HEK293 (cell line): ENCODE measurements around the gene ASXL3.
A peak's percentile ranks its signal among the peaks of the same experiment; 100 is the strongest.

Experiments used
- CTCF ChIA-PET: fragments of 350-600 bp; formaldehyde crosslinking; extraction: SDS; loops from one replicate; lab custom pipeline; 2021; ENCODE audit warnings: antibody characterized with exemption; lab: Yijun Ruan, JAX
- POLR2A ChIA-PET: fragments of 300-600 bp; formaldehyde crosslinking; extraction: SDS; loops from one replicate; lab custom pipeline; 2020; ENCODE audit warnings: antibody characterized with exemption, inconsistent platforms; lab: Yijun Ruan, JAX
- H3K27ac ChIP-seq: fragments of 200-500 bp; sonication (Bioruptor generic); 2 replicates; pipeline ENCODE4 v1.5.1; 2014; ENCODE audit warnings: low read depth, low read length, control low read depth, inconsistent platforms; ENCODE audit errors: extremely low read depth
- H3K36me3 ChIP-seq, 2 experiments: fragments of 200-500 bp in 1 of 2; sonication (Bioruptor generic) in 1 of 2; 1 replicate in 1 of 2; 2 replicates in 1 of 2; pipeline ENCODE4 v1.5.1; 2014 to 2017; ENCODE audit warnings: inconsistent platforms in 2 of 2, low read length in 2 of 2; ENCODE audit not compliant: control insufficient read depth in 2 of 2, insufficient read depth in 1 of 2
- H3K4me1 ChIP-seq: fragments of 200-500 bp; sonication (Bioruptor generic); 2 replicates; pipeline ENCODE4 v1.5.1; 2014; ENCODE audit warnings: mild to moderate bottlenecking, low read length, inconsistent platforms; ENCODE audit not compliant: control insufficient read depth, insufficient read depth
- H3K4me3 ChIP-seq: 2 replicates; pipeline ENCODE4 v1.5.1; 2011; ENCODE audit warnings: low read depth, mild to moderate bottlenecking, control low read depth, low read length, moderate library complexity
- H3K9me3 ChIP-seq: fragments of 200-500 bp; sonication (Bioruptor generic); 2 replicates; pipeline ENCODE4 v1.5.1; 2014; ENCODE audit warnings: low read depth, low read length, inconsistent platforms; ENCODE audit not compliant: control insufficient read depth, insufficient read depth
- BCL11B ChIP-seq: fragments of 450-650 bp; formaldehyde crosslinking; IDR thresholded peaks from 2 replicates; pipeline ENCODE4 v1.5.1; 2016; ENCODE audit warnings: low read depth, missing biosample characterization, missing genetic modification characterization
- FEZF1 ChIP-seq: fragments of 450-650 bp; formaldehyde crosslinking; IDR thresholded peaks from 2 replicates; pipeline ENCODE4 v1.5.1; 2016; ENCODE audit warnings: missing biosample characterization, missing genetic modification characterization
- GLIS2 ChIP-seq: fragments of 450-650 bp; formaldehyde crosslinking; IDR thresholded peaks from 2 replicates; pipeline ENCODE4 v1.5.1; 2016; ENCODE audit warnings: missing biosample characterization, missing genetic modification characterization
- MZF1 ChIP-seq: fragments of 450-650 bp; formaldehyde crosslinking; IDR thresholded peaks from 2 replicates; pipeline ENCODE4 v1.5.1; 2017; ENCODE audit warnings: missing biosample characterization, missing genetic modification characterization, borderline replicate concordance
- OVOL3 ChIP-seq: fragments of 450-650 bp; formaldehyde crosslinking; IDR thresholded peaks from 2 replicates; pipeline ENCODE4 v1.5.1; 2016; ENCODE audit warnings: missing biosample characterization, missing genetic modification characterization
- PRDM6 ChIP-seq: fragments of 450-650 bp; formaldehyde crosslinking; IDR thresholded peaks from 2 replicates; pipeline ENCODE4 v1.5.1; 2017; ENCODE audit warnings: missing biosample characterization, missing genetic modification characterization
- RBAK ChIP-seq: fragments of 450-650 bp; formaldehyde crosslinking; IDR thresholded peaks from 2 replicates; pipeline ENCODE4 v1.5.1; 2016; ENCODE audit warnings: missing biosample characterization, missing genetic modification characterization
- SP3 ChIP-seq: fragments of 450-650 bp; formaldehyde crosslinking; IDR thresholded peaks from 2 replicates; pipeline ENCODE4 v1.5.1; 2016; ENCODE audit warnings: missing biosample characterization, missing genetic modification characterization
- ZBTB17 ChIP-seq: fragments of 450-650 bp; formaldehyde crosslinking; IDR thresholded peaks from 2 replicates; pipeline ENCODE4 v1.5.1; 2016; ENCODE audit warnings: missing biosample characterization, missing genetic modification characterization
- ZFHX2 ChIP-seq: fragments of 450-650 bp; formaldehyde crosslinking; conservative IDR thresholded peaks from 2 replicates; pipeline ENCODE4 v1.5.1; 2016; ENCODE audit warnings: missing biosample characterization, missing genetic modification characterization
- ZFP41 ChIP-seq: fragments of 450-650 bp; formaldehyde crosslinking; IDR thresholded peaks from 2 replicates; pipeline ENCODE4 v1.5.1; 2016; ENCODE audit warnings: missing biosample characterization, missing genetic modification characterization, borderline replicate concordance
- ZNF140 ChIP-seq: fragments of 450-650 bp; formaldehyde crosslinking; IDR thresholded peaks from 2 replicates; pipeline ENCODE4 v1.5.1; 2016; ENCODE audit warnings: missing biosample characterization, missing genetic modification characterization
- ZNF274 ChIP-seq, 2 experiments: fragments of 200-500 bp in 1 of 2; fragments of 450-650 bp in 1 of 2; sonication (Bioruptor generic) in 1 of 2; formaldehyde crosslinking in 1 of 2; IDR thresholded peaks; 2 replicates each; pipeline versions ENCODE4 v1.5.1 to v1.6.1; 2014 to 2016; ENCODE audit warnings: borderline replicate concordance in 1 of 2, inconsistent platforms in 1 of 2, low read length in 1 of 2, missing biosample characterization in 1 of 2, missing genetic modification characterization in 1 of 2
- ZNF311 ChIP-seq: fragments of 450-650 bp; formaldehyde crosslinking; IDR thresholded peaks from 2 replicates; pipeline ENCODE4 v1.5.1; 2017; ENCODE audit warnings: missing biosample characterization, missing genetic modification characterization, borderline replicate concordance
- ZNF324 ChIP-seq: fragments of 450-650 bp; formaldehyde crosslinking; IDR thresholded peaks from 2 replicates; pipeline ENCODE4 v1.5.1; 2016; ENCODE audit warnings: missing biosample characterization, missing genetic modification characterization
- ZNF341 ChIP-seq: fragments of 450-650 bp; formaldehyde crosslinking; IDR thresholded peaks from 2 replicates; pipeline ENCODE4; 2016; ENCODE audit warnings: low read depth, missing biosample characterization, missing genetic modification characterization
- ZNF521 ChIP-seq: fragments of 450-650 bp; formaldehyde crosslinking; IDR thresholded peaks from 2 replicates; pipeline ENCODE4 v1.5.1; 2017; ENCODE audit warnings: missing biosample characterization, mild to moderate bottlenecking, missing genetic modification characterization
- ZNF571 ChIP-seq: fragments of 450-650 bp; formaldehyde crosslinking; IDR thresholded peaks from 2 replicates; pipeline ENCODE4 v1.5.0; 2017; ENCODE audit warnings: missing biosample characterization, missing genetic modification characterization
- ZNF580 ChIP-seq: fragments of 450-650 bp; formaldehyde crosslinking; IDR thresholded peaks from 2 replicates; pipeline ENCODE4 v1.5.1; 2016; ENCODE audit warnings: missing biosample characterization, missing genetic modification characterization
- ZNF621 ChIP-seq: fragments of 450-650 bp; formaldehyde crosslinking; IDR thresholded peaks from 2 replicates; pipeline ENCODE4 v1.5.1; 2017; ENCODE audit warnings: missing biosample characterization, missing genetic modification characterization
- ZNF645 ChIP-seq: fragments of 450-650 bp; formaldehyde crosslinking; IDR thresholded peaks from 2 replicates; pipeline ENCODE4; 2016; ENCODE audit warnings: missing biosample characterization, missing genetic modification characterization
- ZNF777 ChIP-seq: fragments of 450-650 bp; formaldehyde crosslinking; IDR thresholded peaks from 2 replicates; pipeline ENCODE4 v1.5.1; 2017; ENCODE audit warnings: missing biosample characterization, missing genetic modification characterization, borderline replicate concordance
- ZNF785 ChIP-seq: fragments of 450-650 bp; formaldehyde crosslinking; IDR thresholded peaks from 2 replicates; pipeline ENCODE4 v1.5.1; 2016; ENCODE audit warnings: missing biosample characterization, missing genetic modification characterization
- ZSCAN18 ChIP-seq: fragments of 450-650 bp; formaldehyde crosslinking; IDR thresholded peaks from 2 replicates; pipeline ENCODE4 v1.5.1; 2016; ENCODE audit warnings: missing biosample characterization, missing genetic modification characterization
- ZSCAN30 ChIP-seq: fragments of 450-650 bp; IDR thresholded peaks from 2 replicates; pipeline ENCODE4 v1.5.1; 2018; ENCODE audit warnings: missing biosample characterization, mild to moderate bottlenecking, missing genetic modification characterization, moderate library complexity

Gene ASXL3

GRCh38 chr18:33575451-33575850 is 2.6 kb upstream of the ASXL3 start:
- no peak overlapping the region for H3K4me3 ChIP-seq
- H3K27ac ChIP-seq, result no peak overlapping the region
- TF ChIP-seq ZNF311 (tag by site-specific recombination) (no peak), ZNF140 (tag by site-specific recombination) (no peak), MZF1 (tag by site-specific recombination) (peak; percentile 79)
- POLR2A ChIA-PET, result no interaction called here
- H3K4me1 ChIP-seq, result no peaks in the 10 kb centered on the region
- H3K9me3 ChIP-seq, result no peaks in the 10 kb centered on the region
- no peaks in the 10 kb centered on the region for H3K36me3 ChIP-seq
- CTCF ChIA-PET, result interaction anchor here (0.6 kb wide), 1 partner anchor 245 kb away, joined by 3 read pairs; no protein-coding TSS in a partner anchor

- no peaks in the 10 kb centered on the region; the same call in 1 of the 2 replicates for H3K4me1 ChIP-seq
- no peaks in the 10 kb centered on the region for H3K9me3 ChIP-seq
- no peaks in the 10 kb centered on the region for H3K36me3 ChIP-seq
- no peak for TF ChIP-seq BCL11B (tag by site-specific recombination)
- no peak for TF ChIP-seq ZNF571
- no peak for TF ChIP-seq ZNF341 (tag by site-specific recombination)
- no peak for TF ChIP-seq GLIS2 (tag by site-specific recombination)
- TF ChIP-seq ZFP41 (tag by site-specific recombination), result no peak
- TF ChIP-seq RBAK (tag by site-specific recombination), result no peak
- TF ChIP-seq ZNF621 (tag by site-specific recombination), result no peak
- no peak for TF ChIP-seq ZNF580 (tag by site-specific recombination)
- TF ChIP-seq ZNF521 (tag by site-specific recombination), result no peak
- TF ChIP-seq ZNF645 (tag by site-specific recombination), result no peak
- TF ChIP-seq OVOL3 (tag by site-specific recombination), result no peak
- ChIA-PET POLR2A (no interaction called here), CTCF (interaction anchor here (0.7 kb wide), 1 partner anchor 346 kb away, joined by 4 read pairs; no protein-coding TSS in a partner anchor)
- peak overlapping the region; percentile 92; the same call in 1 of the 2 replicates for H3K4me3 ChIP-seq
- H3K27ac ChIP-seq, result peak overlapping the region; percentile 84; the same call in 1 of the 2 replicates
Observed at GRCh38 chr18:33576999-33577646, 896 bp upstream of the ASXL3 start.

- H3K9me3 ChIP-seq, result no peaks in the 10 kb centered on the region
- ChIA-PET POLR2A (interaction anchor here (0.6 kb wide), 1 partner anchor 624 kb away, joined by 3 read pairs; no protein-coding TSS in a partner anchor), CTCF (interaction anchor here (1.2 kb wide), 1 partner anchor 175 kb away, joined by 4 read pairs; no protein-coding TSS in a partner anchor)
- H3K36me3 ChIP-seq, result no peaks in the 10 kb centered on the region
- H3K4me1 ChIP-seq, result no peaks in the 10 kb centered on the region; the same call in 1 of the 2 replicates
- peak overlapping the region; percentile 84 for H3K4me3 ChIP-seq
- H3K27ac ChIP-seq, result peak overlapping the region; percentile 90
- no peak; the same call in 1 of the 2 replicates for TF ChIP-seq ZSCAN30
- TF ChIP-seq PRDM6 (tag by site-specific recombination), result no peak
- TF ChIP-seq ZNF140 (tag by site-specific recombination), result peak; percentile 36; the same call in 1 of the 2 replicates
- TF ChIP-seq ZNF777, result peak; percentile 94
- 0 out of 2 replicates have a peak, but pooled peaks have one; percentile 35 for TF ChIP-seq SP3 (tag by site-specific recombination)
- no peak for TF ChIP-seq ZNF571
- peak; percentile 44; the same call in 1 of the 2 replicates for TF ChIP-seq FEZF1 (tag by site-specific recombination)
- TF ChIP-seq ZNF274 (IDR thresholded peaks at IDR 0.05; ENCODE audit: low read length), result no peak
- TF ChIP-seq ZNF274 (tag by site-specific recombination; IDR thresholded peaks at IDR 0.05; ENCODE audit: borderline replicate concordance), result no peak
- TF ChIP-seq ZFHX2 (tag by site-specific recombination), result peak; percentile 74
- peak; percentile 93 for TF ChIP-seq ZBTB17
- TF ChIP-seq ZNF324 (tag by site-specific recombination), result peak; percentile 52; the same call in 1 of the 2 replicates
- no peak for TF ChIP-seq ZSCAN18 (tag by site-specific recombination)
- no peak for TF ChIP-seq ZNF785 (tag by site-specific recombination)
Observed at GRCh38 chr18:33578518-33579348, 714 bp downstream of the ASXL3 start.
